ENCODE measurements around the gene AP2S1.
"Not testable (repeated sequence)": the region's sequence is repeated elsewhere in the genome, so short reads cannot be mapped to it uniquely, and the experiment has no call there.

AP2S1 gene

DNA sequence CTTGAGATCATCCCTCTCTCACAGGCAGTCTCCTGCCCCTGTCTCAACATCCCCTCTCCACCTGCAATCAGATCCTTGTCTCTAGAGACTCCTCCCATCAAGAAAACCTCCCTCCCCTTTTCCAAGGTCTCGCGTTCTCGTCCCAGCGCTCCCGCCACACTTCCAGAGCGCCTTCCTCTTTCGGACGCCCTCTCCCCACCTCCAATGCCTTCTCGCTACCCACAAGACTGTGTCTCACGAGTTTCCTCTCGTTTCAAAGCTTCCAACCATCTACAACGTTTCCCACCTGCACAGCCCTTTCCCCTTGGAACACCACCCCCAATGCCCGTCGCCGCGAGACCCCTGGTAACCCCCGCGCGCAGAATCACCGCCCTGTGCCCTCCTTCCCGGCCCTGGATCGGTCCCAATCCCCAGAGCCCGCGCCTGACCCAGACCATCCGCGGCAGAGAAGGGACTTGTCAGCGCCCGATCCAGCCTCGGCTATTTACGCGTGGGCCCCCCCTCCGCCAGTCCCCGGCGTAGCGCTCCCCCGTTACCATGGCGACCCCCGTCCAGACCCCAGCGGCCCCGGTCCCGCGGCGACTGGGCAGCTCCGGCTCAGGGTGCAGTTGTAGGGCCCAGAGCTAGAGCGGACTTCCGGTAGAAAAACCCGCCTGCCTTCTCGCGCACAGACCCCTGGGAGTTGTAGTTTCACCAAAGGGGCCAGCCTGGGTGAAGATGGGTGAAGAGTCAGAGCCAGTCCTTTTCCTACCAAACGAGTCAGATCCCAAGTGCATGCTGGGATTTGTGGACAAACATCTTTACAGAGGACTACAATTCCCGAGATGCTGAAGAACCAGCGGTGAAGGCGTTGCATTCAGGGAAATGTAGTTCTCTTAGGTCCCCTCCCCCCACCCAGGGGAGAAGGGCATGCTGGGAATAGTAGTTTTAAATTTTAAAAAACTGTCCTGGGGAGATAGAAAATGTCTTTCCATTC lies at the start of gene AP2S1:
Gene AP2S1, minus strand, starts transcription at position 619 of the 976 bp plus-strand sequence. Its CDS starts 80 bp downstream, at position 539.
- in situ Hi-C loops (cut with MboI; ENCODE audit: low pct_unique_long_range_greater_than_20kb, low sequenced_read_pairs), result loop anchor here (10.0 kb wide), 1 partner anchor 144 kb away; no protein-coding TSS in a partner anchor
- peak; percentile 99 for DNase-seq

DNA sequence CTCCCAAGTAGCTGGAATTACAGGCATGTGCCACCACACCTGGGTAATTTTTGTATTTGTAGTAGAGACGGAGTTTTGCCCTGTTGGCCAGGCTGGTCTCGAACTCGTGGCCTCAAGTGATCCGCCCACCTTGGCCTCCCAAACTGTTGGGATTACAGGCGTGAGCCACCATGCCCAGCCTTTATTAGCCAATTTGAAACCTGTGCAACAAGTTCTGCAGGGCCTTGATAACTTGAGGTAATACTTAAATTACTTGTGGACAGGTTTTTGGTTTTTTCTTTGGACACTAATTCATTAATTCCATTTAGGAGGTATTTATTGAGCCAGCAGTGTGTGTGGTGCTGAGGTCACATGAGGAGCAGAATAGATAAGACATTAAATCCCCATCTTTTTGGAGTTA lies 49.7 kb upstream of the AP2S1 start:
- DNase-seq, result no peak
- in situ Hi-C loops (cut with MboI; ENCODE audit: low pct_unique_long_range_greater_than_20kb, low sequenced_read_pairs), result no loop called here

DNA sequence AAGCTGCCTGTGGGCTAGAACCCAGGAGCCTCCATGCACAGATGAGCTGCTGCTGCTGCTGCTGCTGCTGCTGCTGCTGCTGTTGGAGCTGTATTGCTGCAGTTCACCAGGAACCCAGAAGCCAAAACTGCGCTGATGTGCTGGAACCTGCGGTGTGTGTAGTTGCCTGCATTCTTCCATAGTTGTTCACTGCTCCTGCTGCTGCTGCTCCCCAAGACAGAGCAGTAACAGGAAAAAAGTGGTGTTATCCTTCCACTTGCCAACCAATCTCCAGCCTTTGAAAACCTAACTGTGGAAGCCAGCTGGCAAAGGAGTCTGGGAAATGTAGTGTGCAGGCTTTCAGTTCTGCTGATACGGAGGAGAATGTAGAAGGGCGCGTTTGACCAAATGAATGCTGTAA lies 48.1 kb upstream of the AP2S1 start:
- DNase-seq, result no peak
- in situ Hi-C loops (cut with MboI; ENCODE audit: low pct_unique_long_range_greater_than_20kb, low sequenced_read_pairs), result no loop called here

DNA sequence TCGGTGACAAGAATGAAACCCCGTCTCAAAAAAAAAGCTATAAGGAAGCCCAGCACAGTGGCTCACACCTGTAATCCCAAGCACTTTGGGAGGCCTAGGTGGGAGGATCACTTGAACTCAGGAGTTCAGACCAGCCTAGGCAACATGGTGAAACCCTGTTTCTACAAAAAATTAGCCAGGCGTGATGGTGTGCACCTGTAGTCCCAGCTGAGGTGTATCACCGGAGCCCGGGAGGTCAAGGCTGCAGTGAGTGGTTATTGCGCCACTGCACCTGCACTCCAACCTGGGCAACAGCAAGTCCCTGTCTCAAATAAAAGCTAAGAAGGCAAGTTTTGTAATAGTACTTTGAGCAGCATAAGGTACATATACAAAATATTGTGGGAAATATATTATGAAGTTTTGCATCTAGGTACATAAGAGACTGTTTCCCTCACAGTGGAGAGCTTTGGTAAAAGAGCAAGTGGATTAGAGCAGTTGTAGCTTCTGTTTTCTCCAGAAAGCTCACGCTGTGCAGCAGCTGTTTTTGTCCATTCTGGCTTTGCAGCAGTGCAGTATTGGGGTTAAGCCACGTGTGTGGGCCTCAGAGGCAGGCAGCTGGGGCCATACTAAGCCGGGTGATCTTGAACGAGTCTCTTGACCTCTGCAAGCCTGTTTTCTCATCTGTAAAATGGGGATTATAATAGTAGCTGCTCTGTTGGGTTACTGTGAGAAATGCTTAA lies 45.6 kb upstream of the AP2S1 start:
- in situ Hi-C loops (cut with MboI; ENCODE audit: low pct_unique_long_range_greater_than_20kb, low sequenced_read_pairs), result no loop called here
- no peak for DNase-seq

DNA sequence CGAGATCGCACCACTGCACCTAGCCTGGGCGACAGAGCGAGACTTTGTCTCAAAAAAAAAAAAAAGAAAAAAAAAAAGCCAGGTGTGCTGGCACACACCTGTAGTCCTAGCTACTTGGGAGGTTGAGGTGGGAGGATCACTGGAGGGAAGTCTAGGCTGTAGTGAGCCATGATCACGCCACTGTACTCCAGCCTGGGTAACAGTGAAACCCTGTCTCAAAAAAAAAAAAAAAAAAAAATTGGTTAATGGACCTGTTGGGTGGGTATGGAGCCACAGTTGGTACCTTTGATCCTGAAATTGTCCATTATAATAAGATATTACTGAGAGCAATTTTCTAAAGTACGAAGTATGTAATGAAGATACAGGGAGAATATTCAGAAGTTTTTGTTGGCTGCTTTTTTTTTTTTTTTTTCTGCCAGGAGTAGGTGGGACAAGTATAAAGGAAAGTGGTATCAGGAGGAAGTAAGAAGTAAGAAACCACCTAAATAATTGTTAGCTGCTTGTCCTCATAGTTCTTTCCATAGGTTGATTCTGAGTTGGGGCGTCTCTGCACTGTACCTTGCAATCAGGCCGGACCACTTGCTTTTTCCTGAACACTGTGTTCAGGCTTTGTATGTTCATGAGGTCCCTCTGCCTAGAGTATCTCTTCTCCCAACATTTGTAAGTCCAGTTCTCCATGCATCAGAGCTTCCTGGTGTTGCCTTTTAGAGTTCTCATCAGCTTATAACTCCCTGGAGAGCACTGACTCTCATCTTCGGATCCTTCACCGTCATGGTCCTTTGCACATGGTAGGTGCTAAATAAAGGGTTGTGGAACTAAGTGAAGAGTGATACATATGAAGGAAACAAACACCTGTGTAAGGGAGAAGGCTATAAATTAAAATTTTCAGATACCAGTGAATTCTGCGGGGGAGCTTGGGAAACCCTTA lies 41.9 kb upstream of the AP2S1 start:
- no peak for DNase-seq
- in situ Hi-C loops (cut with MboI; ENCODE audit: low pct_unique_long_range_greater_than_20kb, low sequenced_read_pairs), result no loop called here

DNA sequence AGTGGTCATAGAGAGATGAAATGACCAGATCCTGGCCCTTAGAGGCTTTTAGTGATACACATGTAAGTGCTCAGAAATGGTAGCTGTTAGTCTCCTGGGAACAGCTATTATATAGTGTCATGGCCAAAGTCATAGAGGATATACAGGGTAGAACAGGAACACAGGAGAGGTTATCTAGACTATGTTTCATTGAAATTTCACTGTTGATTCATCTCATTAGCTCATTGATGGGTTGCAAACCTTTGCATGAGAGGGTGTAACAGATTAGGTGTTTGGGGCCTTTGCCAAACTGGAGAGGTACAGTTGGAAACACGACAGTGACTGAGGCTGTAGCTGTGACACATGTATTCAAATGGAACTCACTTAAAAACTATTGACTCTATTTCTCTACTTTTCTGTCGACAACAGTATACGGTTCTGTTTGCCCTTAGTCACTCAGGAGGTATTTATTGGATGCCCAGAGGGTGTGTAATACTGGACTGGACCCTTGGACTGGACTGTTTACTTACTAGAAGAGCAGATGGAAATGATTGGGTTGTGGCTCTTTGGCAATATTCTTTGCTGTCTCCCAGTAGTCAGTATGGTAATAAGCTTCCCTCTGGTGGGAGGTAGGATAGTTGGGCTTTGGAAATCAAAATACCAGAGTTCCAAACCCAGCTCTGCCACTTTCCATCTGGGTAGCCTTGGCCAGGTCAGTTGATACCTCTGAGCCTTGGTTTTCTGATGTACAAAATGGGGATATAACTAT lies 40.0 kb upstream of the AP2S1 start:
- in situ Hi-C loops (cut with MboI; ENCODE audit: low pct_unique_long_range_greater_than_20kb, low sequenced_read_pairs), result no loop called here
- DNase-seq, result no peak

DNA sequence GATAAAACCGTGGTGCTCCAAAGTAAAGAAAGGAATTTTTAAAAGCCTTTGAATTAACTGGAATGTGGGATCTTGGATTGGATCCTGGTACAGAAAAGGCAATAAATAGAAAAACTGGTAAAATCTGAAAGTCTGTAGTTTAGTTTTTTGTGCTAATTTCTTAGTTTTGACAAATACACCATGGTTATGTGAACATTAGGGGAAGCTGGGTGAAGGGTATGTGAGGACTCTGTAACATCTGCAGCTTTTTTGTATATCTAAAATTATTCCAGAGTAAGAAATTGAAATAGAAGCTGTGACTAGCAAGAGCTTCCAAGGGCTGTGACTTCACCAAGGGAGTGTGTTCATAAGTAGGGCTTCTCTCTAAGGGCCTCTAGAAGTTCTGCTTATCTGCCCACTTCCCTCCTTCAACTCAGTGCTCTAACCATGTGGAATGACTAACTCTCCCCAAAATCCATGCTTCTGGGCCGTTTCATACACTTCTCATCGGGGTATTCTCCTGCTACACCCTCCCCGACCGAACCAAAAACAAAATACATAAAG lies 36.7 kb upstream of the AP2S1 start:
- in situ Hi-C loops (cut with MboI; ENCODE audit: low pct_unique_long_range_greater_than_20kb, low sequenced_read_pairs), result no loop called here
- no peak for DNase-seq

DNA sequence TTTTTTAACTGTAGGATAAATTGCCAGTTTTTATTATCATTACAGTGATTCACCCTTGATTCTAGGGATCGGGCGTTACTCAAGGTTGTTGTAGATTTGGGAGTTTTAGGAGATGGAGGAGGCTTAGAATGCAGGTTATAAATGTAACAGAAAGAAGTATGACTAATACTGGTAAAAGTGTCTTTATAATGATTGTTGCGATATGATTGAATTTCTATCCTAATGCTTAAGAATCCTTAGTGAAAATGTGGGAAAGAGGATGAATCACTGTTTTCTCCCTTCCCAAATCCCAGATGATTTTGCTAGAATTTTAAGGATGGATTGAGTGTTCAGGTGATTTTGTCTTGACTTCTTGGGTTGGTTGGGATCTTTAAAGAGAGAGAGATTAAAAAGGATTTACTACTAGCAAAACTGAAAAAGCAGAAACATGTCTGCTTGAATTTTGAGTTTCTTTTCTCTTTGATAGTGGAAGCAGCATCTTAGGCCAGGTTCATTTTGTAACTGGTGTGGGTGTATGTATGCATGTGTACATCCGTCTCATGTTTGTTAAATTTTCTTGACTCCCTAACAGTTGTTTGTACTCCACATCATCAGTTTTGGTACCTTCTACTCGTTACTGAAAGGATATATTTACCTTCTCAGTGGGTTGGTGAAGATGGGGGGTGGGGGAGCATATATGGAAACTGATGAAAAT lies 36.0 kb upstream of the AP2S1 start:
- in situ Hi-C loops (cut with MboI; ENCODE audit: low pct_unique_long_range_greater_than_20kb, low sequenced_read_pairs), result no loop called here
- no peak for DNase-seq

DNA sequence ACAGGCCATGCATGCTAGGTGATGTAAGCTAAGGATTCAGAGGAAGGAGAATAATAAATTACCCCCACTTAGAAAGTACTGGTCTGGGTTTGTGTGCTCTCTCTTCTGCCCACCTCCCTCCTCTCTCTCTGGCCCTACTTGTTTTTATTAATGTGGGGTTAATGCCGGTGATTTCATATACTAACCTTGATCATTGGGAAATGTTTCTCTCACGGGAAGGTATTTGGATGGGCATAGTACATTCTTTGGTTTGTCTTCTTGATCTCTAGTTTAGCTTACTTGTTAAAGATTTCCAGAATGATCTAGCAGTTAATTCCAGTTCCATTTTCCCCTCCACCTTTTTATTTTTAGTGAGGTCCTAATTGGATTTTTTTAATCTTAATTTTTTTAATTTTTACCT lies 34.8 kb upstream of the AP2S1 start:
- in situ Hi-C loops (cut with MboI; ENCODE audit: low pct_unique_long_range_greater_than_20kb, low sequenced_read_pairs), result no loop called here
- DNase-seq, result no peak

DNA sequence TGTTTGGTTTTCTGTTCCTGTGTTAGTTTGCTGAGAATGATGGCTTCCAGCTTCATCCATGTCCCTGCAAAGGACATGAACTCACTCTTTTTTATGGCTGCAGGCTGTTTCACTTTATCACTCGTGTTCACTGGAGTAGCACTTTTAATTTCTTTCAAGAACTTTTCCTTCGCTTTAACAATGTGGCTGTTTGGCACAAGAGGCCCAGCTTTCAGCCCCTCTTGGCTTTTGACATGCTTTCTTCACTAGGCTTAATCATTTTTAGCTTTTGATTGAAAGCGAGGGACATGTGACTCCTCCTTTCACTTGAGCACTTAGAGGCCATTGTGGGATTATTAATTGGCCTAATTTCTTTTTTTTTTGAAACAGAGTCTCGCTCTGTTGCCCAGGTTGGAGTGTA lies 32.1 kb upstream of the AP2S1 start:
- DNase-seq, result not testable (repeated sequence)

DNA sequence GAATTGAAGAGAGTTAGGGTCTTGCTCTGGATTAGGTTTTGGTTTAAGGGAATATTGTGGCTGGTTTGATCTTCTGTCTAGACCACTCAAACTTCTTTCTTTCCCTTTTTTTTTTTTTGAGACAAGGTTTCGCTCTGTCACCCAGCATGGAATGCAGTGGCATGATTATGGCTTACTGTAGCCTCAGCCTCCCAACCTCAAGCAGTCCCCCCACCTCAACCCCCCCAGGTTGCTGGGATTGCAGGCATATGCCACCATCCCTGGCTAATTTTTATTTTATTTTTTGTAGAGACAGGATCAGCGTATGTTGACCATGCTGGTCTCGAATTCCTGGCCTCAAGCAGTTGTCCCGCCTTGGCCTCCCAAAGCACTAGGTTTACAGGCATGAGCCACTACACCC lies 31.4 kb upstream of the AP2S1 start:
- in situ Hi-C loops (cut with MboI; ENCODE audit: low pct_unique_long_range_greater_than_20kb, low sequenced_read_pairs), result no loop called here
- no peak for DNase-seq

More for the DNA sequence above, 32.1 kb upstream of the AP2S1 start:
- in situ Hi-C loops (cut with MboI; ENCODE audit: low pct_unique_long_range_greater_than_20kb, low sequenced_read_pairs), result not testable (repeated sequence)

DNA sequence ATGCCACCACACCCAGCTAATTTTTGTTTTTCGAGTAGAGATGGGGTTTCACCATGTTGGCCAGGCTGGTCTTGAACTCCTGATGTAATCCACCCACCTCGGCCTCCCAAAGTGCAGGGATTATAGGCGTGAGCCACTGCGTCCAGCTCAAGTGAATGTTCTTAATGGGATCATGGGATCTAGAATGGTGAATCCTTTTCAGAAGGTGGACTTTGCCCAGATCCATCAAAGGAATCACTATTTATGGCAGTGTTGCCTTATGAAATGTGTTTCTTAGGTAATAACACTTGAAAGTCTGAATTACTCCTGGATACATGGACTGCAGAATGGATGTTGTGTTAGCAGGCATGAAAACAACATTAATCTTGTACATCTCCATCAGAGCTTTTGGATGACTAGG lies 30.4 kb upstream of the AP2S1 start:
- DNase-seq, result no peak
- in situ Hi-C loops (cut with MboI; ENCODE audit: low pct_unique_long_range_greater_than_20kb, low sequenced_read_pairs), result no loop called here

DNA sequence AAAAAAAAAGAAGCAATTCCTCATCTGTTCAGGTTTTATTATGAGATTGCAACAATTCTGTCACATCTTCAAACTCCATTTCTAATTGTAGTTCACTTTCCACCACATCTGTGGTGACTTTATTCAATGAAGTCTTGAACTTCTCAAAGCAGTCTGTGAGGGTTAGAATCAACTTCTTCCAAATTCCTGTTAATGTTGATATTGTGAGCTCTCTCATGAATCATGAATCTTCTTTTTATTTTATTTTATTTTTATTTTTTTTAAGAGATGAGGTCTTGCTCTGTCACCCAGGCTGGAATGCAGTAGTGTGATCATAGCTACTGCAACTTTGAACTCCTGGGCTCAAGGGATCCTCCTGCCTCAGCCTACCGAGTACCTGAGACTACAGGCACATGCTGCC lies 29.8 kb upstream of the AP2S1 start:
- DNase-seq, result no peak
- in situ Hi-C loops (cut with MboI; ENCODE audit: low pct_unique_long_range_greater_than_20kb, low sequenced_read_pairs), result no loop called here

DNA sequence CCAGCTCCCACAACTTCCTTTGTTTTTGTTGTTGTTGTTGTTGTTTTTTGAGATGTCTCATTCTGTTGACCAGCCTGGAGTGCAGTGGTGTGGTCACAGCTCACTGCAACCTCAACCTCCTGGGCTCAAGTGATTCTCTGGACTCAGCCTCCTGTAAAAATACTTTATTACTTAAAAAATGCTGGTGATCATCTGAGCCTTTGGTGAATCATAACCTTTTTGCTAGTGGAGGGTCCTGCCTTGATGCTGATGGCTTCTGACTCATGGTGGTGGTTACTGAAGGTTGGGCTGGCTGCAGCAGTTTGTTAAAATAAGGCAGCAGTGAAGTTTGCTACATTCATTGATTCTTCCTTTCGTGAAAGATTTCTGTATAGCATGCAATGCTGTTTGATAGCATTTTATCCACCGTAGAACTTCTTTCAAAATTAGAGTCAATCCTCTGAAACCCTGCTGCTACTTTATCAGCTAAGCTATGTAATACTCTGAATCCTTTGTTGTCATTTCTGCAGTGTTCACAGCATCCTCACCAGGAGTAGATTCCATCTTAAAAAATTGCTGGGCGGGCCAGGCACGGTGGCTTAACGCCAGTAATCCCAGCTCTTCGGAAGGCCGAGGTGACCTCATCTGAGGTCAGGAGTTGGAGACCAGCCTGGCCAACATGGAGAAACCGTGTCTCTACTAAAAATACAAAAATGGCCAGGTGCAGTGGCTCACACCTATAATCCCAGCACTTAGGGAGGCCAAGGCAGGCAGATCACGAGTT lies 28.1 kb upstream of the AP2S1 start:
- in situ Hi-C loops (cut with MboI; ENCODE audit: low pct_unique_long_range_greater_than_20kb, low sequenced_read_pairs), result no loop called here
- no peak for DNase-seq

DNA sequence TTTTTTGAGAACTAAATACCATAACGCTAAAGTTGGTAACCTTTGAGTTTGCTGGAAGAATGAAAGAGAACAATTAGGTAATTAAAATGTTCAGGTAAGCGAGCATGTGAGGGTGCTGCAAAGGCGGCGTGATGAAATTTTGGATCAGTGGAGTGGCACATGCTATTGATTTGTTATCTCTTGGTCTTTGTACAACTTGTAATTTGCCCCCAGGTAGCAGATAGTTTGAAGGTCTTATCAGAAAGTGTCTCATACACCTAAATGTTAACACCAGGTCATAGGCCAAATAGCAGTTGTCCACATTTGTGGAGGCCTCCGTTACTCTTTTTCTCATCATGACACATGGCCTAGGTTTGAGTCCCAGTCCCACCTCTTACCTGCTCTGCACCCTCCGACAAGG lies 25.0 kb upstream of the AP2S1 start:
- in situ Hi-C loops (cut with MboI; ENCODE audit: low pct_unique_long_range_greater_than_20kb, low sequenced_read_pairs), result no loop called here
- DNase-seq, result no peak

DNA sequence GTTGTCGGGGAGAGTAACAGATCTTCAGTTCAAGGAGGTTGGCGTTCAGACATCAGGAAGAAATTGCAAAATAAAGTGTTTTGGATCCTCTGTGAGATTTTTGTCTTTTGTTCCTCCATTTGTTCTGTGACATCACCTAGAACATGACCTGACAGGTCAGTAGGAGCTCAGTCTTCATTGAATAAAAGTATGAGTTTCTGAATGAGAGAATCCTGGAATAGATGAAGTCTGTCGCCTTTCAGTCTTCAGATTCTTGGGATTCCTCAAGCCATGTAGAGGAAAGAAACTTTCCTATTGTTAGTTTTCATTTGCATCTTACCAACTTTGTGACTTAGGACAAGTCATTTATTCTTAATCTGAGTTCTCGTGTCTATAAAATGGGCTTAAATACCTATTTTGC lies 24.6 kb upstream of the AP2S1 start:
- no peak for DNase-seq
- in situ Hi-C loops (cut with MboI; ENCODE audit: low pct_unique_long_range_greater_than_20kb, low sequenced_read_pairs), result no loop called here

DNA sequence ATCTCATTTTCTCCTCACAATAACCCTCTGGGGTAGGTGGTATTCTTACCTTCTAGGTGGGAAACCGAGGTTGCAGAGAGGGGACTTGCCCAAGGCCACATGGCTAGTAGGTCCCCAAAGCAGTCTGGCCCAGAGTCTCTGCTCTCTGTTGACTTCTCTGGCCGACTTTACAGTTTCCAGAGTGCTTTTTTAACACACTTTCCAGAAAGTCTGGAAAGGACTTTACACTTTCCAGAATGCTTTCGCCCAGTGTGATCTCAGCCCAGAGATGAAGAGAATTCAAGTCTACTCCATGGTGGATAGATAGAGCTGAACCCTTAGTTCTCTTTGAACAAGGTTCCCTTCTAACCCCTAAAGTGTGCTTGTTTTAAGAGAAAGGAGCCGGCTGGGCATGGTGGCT lies 22.3 kb upstream of the AP2S1 start:
- in situ Hi-C loops (cut with MboI; ENCODE audit: low pct_unique_long_range_greater_than_20kb, low sequenced_read_pairs), result no loop called here
- no peak for DNase-seq
